Upper lobe of left lung (tissue), 6 donors: ENCODE results near the gene JUP. TPM values are rescaled to one million over a fixed set of nuclear protein-coding genes. Genes with fewer than 3 reads are reported as not detected.

Experiments
- ATAC-seq, 2 donors: fragments of 200-7000 bp; cut with Tn5 transposase; one replicate each; pipeline ENCODE4 v1.9.1; 2022; ENCODE audit warnings: mild to moderate bottlenecking in 2 of 2, moderate library complexity in 2 of 2; ENCODE audit not compliant: low FRiP score in 2 of 2
- DNase-seq, 2 donors: peaks; one replicate each; pipeline ENCODE4 v3.0.0-alpha.2; 2019 to 2020
- H3K27ac ChIP-seq, 4 donors: fragments of 200-600 bp; sonication (generic); one replicate each; pipeline ENCODE4 v1.5.1; 2016 to 2019
- H3K27me3 ChIP-seq, 4 donors: fragments of 200-600 bp; sonication (generic); one replicate each; pipeline ENCODE4 v1.5.1; 2017 to 2019
- H3K36me3 ChIP-seq, 4 donors: fragments of 200-600 bp; sonication (generic); one replicate each; pipeline ENCODE4 v1.5.1; 2016 to 2019
- H3K4me1 ChIP-seq, 4 donors: fragments of 200-600 bp; sonication (generic); one replicate each; pipeline ENCODE4 v1.5.1; 2018 to 2019
- H3K4me3 ChIP-seq, 4 donors: fragments of 200-600 bp; sonication (generic); one replicate each; pipeline ENCODE4 v1.5.1; 2017 to 2019; ENCODE audit warnings: mild to moderate bottlenecking in 2 of 4, moderate library complexity in 1 of 4
- H3K9me3 ChIP-seq, 4 donors: fragments of 200-600 bp; sonication (generic); one replicate each; pipeline ENCODE4 v1.5.1; 2018 to 2019
- CTCF ChIP-seq, 6 experiments: fragments of 450-650 bp in 4 of 6; fragments of 200-600 bp in 2 of 6; sonication (generic) in 2 of 6; IDR thresholded peaks; one replicate each; pipeline ENCODE4 v1.5.1; 2016 to 2019; ENCODE audit warnings: antibody characterized with exemption in 6 of 6
- EP300 ChIP-seq, 4 donors: sonication (generic); formaldehyde crosslinking; IDR thresholded peaks; one replicate each; pipeline ENCODE4 v1.5.1; 2017; ENCODE audit warnings: antibody characterized with exemption in 4 of 4, control low read depth in 2 of 4
- POLR2A ChIP-seq, 4 donors: fragments of 450-650 bp; IDR thresholded peaks; one replicate each; pipeline ENCODE4 v1.5.1; 2016 to 2017; ENCODE audit warnings: antibody characterized with exemption in 4 of 4, mild to moderate bottlenecking in 2 of 4
- POLR2AphosphoS5 ChIP-seq, 2 donors: sonication (generic); formaldehyde crosslinking; IDR thresholded peaks; one replicate each; pipeline ENCODE4 v1.5.1; 2017; ENCODE audit warnings: antibody characterized with exemption in 2 of 2
- WGBS, 2 donors: methylation state at CpG; one replicate each; pipeline ENCODE4 v1.1.5; 2017 to 2018; 5-methylcytosine and 5-hydroxymethylcytosine counted together
- total RNA-seq, 6 donors: library from RNA; depleted of rRNA in 4 of 6; stranded (reverse); fragments of >200 nt in 4 of 6; gene quantifications; one replicate each; pipeline versions ENCODE4 v1.1.0 to v1.2.1, GENCODE V29; 2016 to 2021
- donor health status: DM: no; HTN: no; CAD: no; lungs with moderate emphysema.
- donor health status: DM: no; HTN: yes; CAD: no; lungs with severe emphysema.

The JUP gene
- total RNA-seq, 6 donors from 2014 or later: 120 to 241 (median 143) TPM

GRCh38 chr17:41723801-41724475 lies 62.6 kb downstream of the JUP start:
- ATAC-seq (no peak), DNase-seq (peak in 1 of 2 donors; percentile 46)
- H3K4me1 ChIP-seq: no peaks in the 10 kb centered on the region
- H3K4me3 ChIP-seq: no peak overlapping the region
- WGBS, 2 donors: 72 to 76% methylated on average over 6 to 12 of the region's 12 CpGs
- no peak for TF ChIP-seq POLR2AphosphoS5 (IDR thresholded peaks at IDR 0.05)
- no peak for TF ChIP-seq CTCF (IDR thresholded peaks at IDR 0.05)
- TF ChIP-seq EP300 (IDR thresholded peaks at IDR 0.05): no peak
- no peak for TF ChIP-seq POLR2A (IDR thresholded peaks at IDR 0.05)
- H3K27ac ChIP-seq: no peak overlapping the region
- H3K27me3 ChIP-seq: no peaks in the 10 kb centered on the region
- H3K36me3 ChIP-seq: no peaks in the 10 kb centered on the region
- no peaks in the 10 kb centered on the region for H3K9me3 ChIP-seq

GRCh38 chr17:41722231-41722630 lies 64.3 kb downstream of the JUP start:
- Histone ChIP-seq H3K27me3 (no peaks in the 10 kb centered on the region), H3K4me1 (peaks cover 0 to 7% (median 3%) of the 10 kb centered on the region in 4 donors), H3K27ac (no peak overlapping the region), H3K36me3 (no peaks in the 10 kb centered on the region), H3K4me3 (no peak overlapping the region), H3K9me3 (no peaks in the 10 kb centered on the region)
- no peak for TF ChIP-seq POLR2AphosphoS5 (IDR thresholded peaks at IDR 0.05)
- no peak for TF ChIP-seq POLR2A (IDR thresholded peaks at IDR 0.05)
- no peak for TF ChIP-seq CTCF (IDR thresholded peaks at IDR 0.05)
- no peak for TF ChIP-seq EP300 (IDR thresholded peaks at IDR 0.05)
- no peak for DNase-seq
- ATAC-seq: no peak
- WGBS, 2 donors: 91 to 95% methylated on average over 7 of the region's 7 CpGs

- Histone ChIP-seq H3K27me3 (no peaks in the 10 kb centered on the region), H3K4me3 (no peak overlapping the region), H3K9me3 (no peaks in the 10 kb centered on the region), H3K4me1 (peaks cover 0 to 8% (median 3%) of the 10 kb centered on the region in 4 donors), H3K36me3 (no peaks in the 10 kb centered on the region), H3K27ac (no peak overlapping the region)
- DNase-seq: no peak
- WGBS, 2 donors: 68 to 86% methylated on average over 3 to 5 of the region's 5 CpGs
- TF ChIP-seq CTCF (IDR thresholded peaks at IDR 0.05) (no peak), EP300 (IDR thresholded peaks at IDR 0.05) (no peak), POLR2AphosphoS5 (IDR thresholded peaks at IDR 0.05) (no peak), POLR2A (IDR thresholded peaks at IDR 0.05) (no peak)
- no peak for ATAC-seq
These were observed 68.2 kb downstream of the JUP start for GRCh38 chr17:41718287-41718645.

- Histone ChIP-seq H3K4me3 (no peak overlapping the region), H3K4me1 (peaks cover 0 to 8% (median 3%) of the 10 kb centered on the region in 4 donors), H3K36me3 (no peaks in the 10 kb centered on the region), H3K27ac (peak overlapping the region in 1 of 4 donors; percentile 21), H3K27me3 (no peaks in the 10 kb centered on the region), H3K9me3 (no peaks in the 10 kb centered on the region)
- 58 to 61% methylated on average over 15 of the region's 15 CpGs for WGBS, 2 donors
- DNase-seq (no peak), ATAC-seq (peak in 1 of 2 donors; percentile 21)
- TF ChIP-seq POLR2A (IDR thresholded peaks at IDR 0.05): no peak
- TF ChIP-seq POLR2AphosphoS5 (IDR thresholded peaks at IDR 0.05): no peak
- TF ChIP-seq EP300 (IDR thresholded peaks at IDR 0.05): no peak
- TF ChIP-seq CTCF (IDR thresholded peaks at IDR 0.05): no peak
These were observed 68.9 kb downstream of the JUP start for GRCh38 chr17:41717408-41718286.
